BLaER1 (cell line): ENCODE results near the gene GUK1.
"Not testable (repeated sequence)": the region's sequence is repeated elsewhere in the genome, so short reads cannot be mapped to it uniquely, and the experiment has no call there.

Experiments
- H3K27ac ChIP-seq: shearing (Covaris generic); formaldehyde crosslinking; 2 replicates; pipeline ENCODE4 v1.8.1; 2022
- H3K27me3 ChIP-seq: shearing (Covaris generic); formaldehyde crosslinking; 2 replicates; pipeline ENCODE4 v1.8.1; 2022
- H3K36me3 ChIP-seq: shearing (Covaris generic); formaldehyde crosslinking; 2 replicates; pipeline ENCODE4 v1.8.1; 2022
- H3K4me1 ChIP-seq: shearing (Covaris generic); formaldehyde crosslinking; 2 replicates; pipeline ENCODE4 v1.8.1; 2022
- H3K4me2 ChIP-seq: shearing (Covaris generic); formaldehyde crosslinking; 2 replicates; pipeline ENCODE4 v1.8.1; 2022
- H3K4me3 ChIP-seq: shearing (Covaris generic); formaldehyde crosslinking; 2 replicates; pipeline ENCODE4 v1.8.1; 2022
- H3K9ac ChIP-seq: shearing (Covaris generic); formaldehyde crosslinking; 2 replicates; pipeline ENCODE4 v1.8.1; 2022
- H3K9me3 ChIP-seq: shearing (Covaris generic); formaldehyde crosslinking; 2 replicates; pipeline ENCODE4 v1.8.1; 2022
- H4K20me1 ChIP-seq: shearing (Covaris generic); formaldehyde crosslinking; 2 replicates; pipeline ENCODE4 v1.8.1; 2022
- Cebpa-rat ChIP-seq: shearing (Covaris generic); IDR thresholded peaks from 2 replicates; pipeline ENCODE4 v1.8.1; 2022

Gene GUK1

DNA sequence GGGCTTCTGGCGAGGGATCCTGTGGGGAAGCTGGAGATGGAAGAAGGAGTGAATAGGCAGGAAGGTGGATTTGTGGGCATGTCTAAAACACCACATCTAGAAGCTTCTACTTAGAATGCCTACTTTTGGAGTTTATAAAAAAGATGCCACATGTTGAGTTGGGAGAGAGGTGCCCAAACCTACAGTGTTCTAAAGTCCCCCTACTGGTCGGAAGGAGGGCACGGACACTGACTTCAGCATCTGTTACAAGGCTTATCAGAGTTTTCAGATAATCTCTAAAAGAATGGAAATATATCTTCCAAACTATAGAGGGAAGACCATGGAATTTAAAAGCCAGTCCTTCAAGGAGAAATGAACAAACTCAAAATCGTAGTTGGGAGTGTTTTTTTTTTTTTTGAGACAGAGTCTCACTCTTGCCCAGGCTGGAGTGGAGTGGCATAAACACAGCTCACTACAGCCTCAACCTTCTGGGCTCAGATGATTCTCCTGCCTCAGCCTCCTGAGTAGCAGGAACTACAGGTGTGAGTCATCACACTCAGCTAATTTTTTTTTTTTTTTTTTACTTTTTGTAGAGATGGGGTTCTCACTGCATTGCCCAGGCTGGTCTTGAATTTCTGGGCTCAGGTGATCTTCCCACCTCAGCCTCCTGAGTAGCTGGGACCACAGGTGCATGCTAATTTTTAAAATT lies 40.3 kb downstream of the GUK1 start:
- no peak for TF ChIP-seq Cebpa-rat
- Histone ChIP-seq H3K4me1 (peaks cover 41% of the 10 kb centered on the region), H3K4me2 (no peak overlapping the region), H4K20me1 (peaks cover 27% of the 10 kb centered on the region), H3K27me3 (no peaks in the 10 kb centered on the region), H3K27ac (no peak overlapping the region), H3K36me3 (0 out of 2 replicates have a peak, but pooled peaks cover under 1% of the 10 kb centered on the region), H3K4me3 (no peak overlapping the region), H3K9me3 (no peaks in the 10 kb centered on the region), H3K9ac (no peak overlapping the region)

DNA sequence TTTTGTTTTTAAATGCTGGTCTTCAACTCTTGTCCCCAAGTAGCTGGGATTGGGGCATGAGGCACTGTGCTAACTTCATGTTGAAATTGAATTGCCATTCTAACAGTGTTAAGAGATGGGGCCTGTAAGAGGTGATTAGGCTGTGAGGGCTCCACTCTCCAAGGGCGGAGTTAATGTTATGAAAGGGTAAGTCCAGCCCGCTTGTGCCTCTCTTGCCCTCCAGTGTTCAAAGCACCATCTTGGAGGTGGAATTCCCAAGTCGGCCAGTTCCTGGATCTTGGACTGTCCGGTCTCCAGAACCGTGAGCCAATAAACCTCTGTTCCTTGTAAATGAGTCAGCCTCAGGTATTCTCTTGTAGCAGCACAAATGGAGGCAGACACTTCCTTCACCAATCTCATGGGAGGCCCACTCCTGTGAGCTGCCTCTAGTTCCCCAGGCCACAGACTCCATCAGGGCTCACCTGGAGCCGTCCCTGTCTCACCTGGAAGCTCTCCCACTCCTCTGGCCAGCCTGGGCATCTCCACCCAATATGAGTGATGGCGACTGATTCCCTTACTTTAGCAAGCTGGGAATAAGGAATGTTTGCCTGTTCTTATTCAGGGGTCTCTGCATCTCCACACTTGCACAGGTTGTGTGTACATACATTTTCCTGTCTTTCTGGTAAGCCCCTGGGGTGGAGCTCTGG lies 41.0 kb downstream of the GUK1 start:
- H3K27me3 ChIP-seq, result no peaks in the 10 kb centered on the region

DNA sequence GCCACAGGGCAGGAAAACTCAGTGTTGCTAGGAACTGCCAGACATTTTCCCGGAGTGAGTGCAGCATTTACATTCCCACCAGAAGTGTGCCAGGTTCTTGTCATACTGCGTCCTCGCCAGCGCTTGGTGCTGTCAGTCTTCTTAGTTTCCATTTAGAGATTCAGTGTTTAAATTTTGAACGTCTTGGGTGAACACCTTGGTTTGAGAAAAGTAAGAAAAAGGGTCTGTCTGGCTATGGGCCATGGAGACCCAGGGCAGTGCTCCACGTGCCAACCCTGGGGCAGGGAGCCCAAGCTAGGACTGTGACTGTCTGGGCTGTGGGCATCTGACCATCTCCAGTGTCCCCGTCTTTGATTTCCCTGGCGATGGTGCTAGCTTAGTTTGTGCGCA lies 41.6 kb downstream of the GUK1 start:
- H3K9ac ChIP-seq, result no peak overlapping the region

More for the DNA sequence above, 41.0 kb downstream of the GUK1 start:
- TF ChIP-seq Cebpa-rat, result no peak
- Histone ChIP-seq H3K9ac (no peak overlapping the region), H3K36me3 (no peaks in the 10 kb centered on the region), H3K4me1 (peaks cover 35% of the 10 kb centered on the region), H3K4me3 (no peak overlapping the region), H4K20me1 (peaks cover 20% of the 10 kb centered on the region), H3K27ac (no peak overlapping the region), H3K4me2 (no peak overlapping the region), H3K9me3 (no peaks in the 10 kb centered on the region)

DNA sequence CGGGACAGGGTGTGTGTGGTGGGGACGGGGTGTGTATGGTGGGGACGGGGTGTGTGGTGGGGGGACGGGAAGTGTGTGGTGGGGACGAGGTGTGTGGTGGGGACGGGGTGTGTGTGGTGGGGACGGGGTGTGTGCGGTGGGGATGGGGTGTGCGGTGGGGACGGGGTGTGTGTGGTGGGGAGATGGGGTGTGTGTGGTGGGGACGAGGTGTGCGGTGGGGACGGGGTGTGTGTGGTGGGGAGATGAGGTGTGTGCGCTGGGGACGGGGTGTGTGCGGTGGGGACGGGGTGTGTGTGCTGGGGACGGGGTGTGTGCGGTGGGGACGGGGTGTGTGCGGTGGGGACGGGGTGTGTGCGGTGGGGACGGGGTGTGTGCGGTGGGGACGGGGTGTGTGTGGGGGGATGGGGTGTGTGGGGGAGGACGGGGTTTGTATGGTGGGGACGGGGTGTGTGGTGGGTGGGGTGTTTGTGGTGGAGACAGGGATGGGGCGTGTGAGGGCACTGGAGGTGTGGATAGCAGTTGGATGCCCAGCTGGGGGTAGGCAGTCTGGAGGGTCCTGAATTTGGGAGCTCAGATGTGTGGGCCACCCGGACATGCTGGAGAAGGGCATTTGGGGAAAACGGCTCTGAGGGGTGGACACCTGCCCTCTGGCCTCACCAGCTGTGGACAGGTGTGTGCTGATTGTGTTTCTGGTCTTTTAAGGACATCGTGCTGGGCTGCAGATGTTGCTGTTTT lies 42.4 kb downstream of the GUK1 start:
- H3K9me3 ChIP-seq, result no peaks in the 10 kb centered on the region
- H3K4me3 ChIP-seq, result no peak overlapping the region
- no peak overlapping the region for H3K9ac ChIP-seq
- H3K27me3 ChIP-seq, result no peaks in the 10 kb centered on the region
- no peak for TF ChIP-seq Cebpa-rat
- no peak overlapping the region for H3K4me2 ChIP-seq
- peaks cover 21% of the 10 kb centered on the region for H3K4me1 ChIP-seq
- no peaks in the 10 kb centered on the region for H3K36me3 ChIP-seq
- H3K27ac ChIP-seq, result no peak overlapping the region
- H4K20me1 ChIP-seq, result peaks cover 6% of the 10 kb centered on the region; the same call in 1 of the 2 replicates

More for the DNA sequence above, 41.6 kb downstream of the GUK1 start:
- Histone ChIP-seq H3K4me2 (no peak overlapping the region), H3K27me3 (no peaks in the 10 kb centered on the region), H4K20me1 (peaks cover 14% of the 10 kb centered on the region), H3K36me3 (no peaks in the 10 kb centered on the region), H3K4me3 (no peak overlapping the region), H3K9me3 (no peaks in the 10 kb centered on the region), H3K27ac (no peak overlapping the region), H3K4me1 (peaks cover 29% of the 10 kb centered on the region)
- no peak for TF ChIP-seq Cebpa-rat

DNA sequence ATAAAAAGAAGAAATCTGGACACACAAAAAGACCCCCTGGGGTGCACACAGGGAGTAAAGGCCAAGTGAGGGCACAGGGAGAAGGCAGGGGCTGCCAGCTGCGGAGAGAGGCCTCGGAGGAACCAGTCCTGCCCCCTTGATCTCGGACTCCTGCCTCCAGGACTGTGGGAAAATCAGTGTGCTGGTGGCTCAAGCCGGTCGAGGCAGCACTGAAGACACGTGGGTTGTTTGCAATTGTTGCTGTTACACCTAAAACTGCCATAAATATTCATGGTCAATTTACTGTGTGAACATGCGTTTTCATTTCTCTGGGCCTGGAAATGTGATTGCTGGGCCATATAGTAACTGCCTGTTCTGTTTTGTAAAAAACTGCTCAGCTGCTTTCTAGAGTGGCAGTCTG lies 44.1 kb downstream of the GUK1 start:
- no peak for TF ChIP-seq Cebpa-rat

DNA sequence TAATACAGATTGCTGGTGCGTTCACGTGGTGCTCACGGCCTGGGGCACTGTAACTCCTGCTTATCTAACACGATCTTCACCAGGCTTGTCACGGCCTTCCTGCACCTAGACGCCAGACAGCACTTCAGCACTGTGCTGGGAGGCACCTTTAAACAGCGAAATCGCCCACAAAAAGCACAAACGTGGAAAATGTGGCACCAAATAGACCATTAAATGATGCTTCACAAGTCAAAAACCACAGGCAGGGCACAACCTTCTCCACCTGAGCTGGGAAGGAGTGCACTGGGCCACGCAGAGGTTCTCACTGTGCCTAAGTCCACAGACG lies 45.5 kb downstream of the GUK1 start:
- H3K4me3 ChIP-seq, result no peak overlapping the region
- no peaks in the 10 kb centered on the region for H3K9me3 ChIP-seq
- H3K27me3 ChIP-seq, result no peaks in the 10 kb centered on the region
- TF ChIP-seq Cebpa-rat, result no peak
- no peak overlapping the region for H3K27ac ChIP-seq
- H4K20me1 ChIP-seq, result no peaks in the 10 kb centered on the region
- H3K4me1 ChIP-seq, result no peaks in the 10 kb centered on the region
- H3K4me2 ChIP-seq, result no peak overlapping the region
- no peak overlapping the region for H3K9ac ChIP-seq
- H3K36me3 ChIP-seq, result no peaks in the 10 kb centered on the region

More for the DNA sequence above, 44.1 kb downstream of the GUK1 start:
- Histone ChIP-seq H3K9ac (no peak overlapping the region), H3K27ac (no peak overlapping the region), H3K27me3 (no peaks in the 10 kb centered on the region), H3K4me3 (no peak overlapping the region), H3K9me3 (no peaks in the 10 kb centered on the region), H3K4me1 (peaks cover 4% of the 10 kb centered on the region; the same call in 1 of the 2 replicates), H3K4me2 (no peak overlapping the region), H3K36me3 (no peaks in the 10 kb centered on the region), H4K20me1 (no peaks in the 10 kb centered on the region)

DNA sequence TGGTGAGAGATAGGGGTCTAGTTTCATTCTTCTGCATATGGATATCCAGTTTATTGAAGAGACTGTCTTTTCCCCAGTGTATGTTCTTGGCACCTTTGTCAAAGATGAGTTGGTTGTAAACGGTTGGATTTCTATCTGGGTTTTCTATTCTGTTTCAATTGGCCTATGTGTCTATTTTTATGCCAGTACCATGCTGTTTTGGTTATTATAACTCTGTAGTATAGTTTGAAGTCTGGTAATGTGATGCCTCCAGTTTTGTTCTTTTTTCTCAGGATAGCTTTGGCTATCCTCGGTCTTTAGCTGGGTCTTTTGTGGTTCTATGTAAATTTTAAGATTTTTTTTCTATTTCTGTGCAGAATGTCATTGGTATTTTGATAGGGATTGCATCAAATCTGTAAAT lies 48.2 kb downstream of the GUK1 start:
- not testable (repeated sequence) for H3K9me3 ChIP-seq, H3K4me2 ChIP-seq, H3K9ac ChIP-seq, H3K4me3 ChIP-seq, H4K20me1 ChIP-seq, H3K36me3 ChIP-seq, H3K27me3 ChIP-seq, H3K27ac ChIP-seq, H3K4me1 ChIP-seq

DNA sequence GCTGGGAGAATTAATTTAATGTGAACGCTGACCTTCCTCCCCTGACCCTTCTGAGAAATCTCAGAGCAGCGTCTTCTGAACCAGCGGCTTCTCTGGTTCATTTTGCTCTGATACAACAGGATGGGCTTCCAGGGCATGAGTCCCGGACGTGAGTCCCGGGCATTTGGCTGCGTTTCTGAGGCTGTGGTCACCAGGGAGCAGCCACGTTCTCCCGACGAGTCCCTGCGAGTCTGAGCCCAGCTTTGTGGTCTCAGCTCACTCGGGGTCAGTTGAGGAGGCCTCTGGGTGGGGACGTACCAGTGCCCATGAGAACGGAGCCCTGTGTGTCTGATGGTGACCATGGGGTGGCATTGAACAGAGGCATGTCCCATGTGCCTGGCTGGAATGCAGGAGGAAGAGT lies 50.1 kb downstream of the GUK1 start:
- no peak for TF ChIP-seq Cebpa-rat
- H3K4me2 ChIP-seq, result no peak overlapping the region
- no peak overlapping the region for H3K4me3 ChIP-seq
- no peaks in the 10 kb centered on the region for H4K20me1 ChIP-seq
- H3K9me3 ChIP-seq, result no peaks in the 10 kb centered on the region
- H3K27me3 ChIP-seq, result no peaks in the 10 kb centered on the region
- no peaks in the 10 kb centered on the region for H3K36me3 ChIP-seq
- no peaks in the 10 kb centered on the region for H3K4me1 ChIP-seq
- H3K9ac ChIP-seq, result no peak overlapping the region
- no peak overlapping the region for H3K27ac ChIP-seq

DNA sequence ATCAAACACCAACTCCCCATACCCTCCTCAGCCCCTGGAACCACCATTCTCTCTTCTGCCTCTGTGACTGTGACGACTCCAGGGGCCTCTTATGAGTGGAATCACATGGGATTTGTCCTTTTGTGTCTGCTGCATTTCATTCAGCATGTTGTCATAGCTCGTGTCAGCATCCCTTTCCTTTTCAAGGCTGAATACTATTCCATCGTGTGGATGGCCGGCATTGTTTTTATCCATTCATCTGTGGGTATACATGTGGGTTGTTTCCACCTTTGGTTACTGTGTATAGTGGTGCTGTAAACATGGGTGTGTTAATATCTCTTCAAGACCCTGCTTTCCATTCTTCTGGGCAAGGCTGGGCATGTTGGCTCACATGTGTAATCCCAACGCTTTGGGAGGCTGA lies 50.7 kb downstream of the GUK1 start:
- Histone ChIP-seq H3K9ac (no peak overlapping the region), H3K4me3 (no peak overlapping the region), H3K4me2 (no peak overlapping the region), H3K36me3 (no peaks in the 10 kb centered on the region), H3K27ac (no peak overlapping the region), H3K9me3 (no peaks in the 10 kb centered on the region), H3K27me3 (no peaks in the 10 kb centered on the region), H3K4me1 (no peaks in the 10 kb centered on the region), H4K20me1 (no peaks in the 10 kb centered on the region)
- TF ChIP-seq Cebpa-rat, result no peak

DNA sequence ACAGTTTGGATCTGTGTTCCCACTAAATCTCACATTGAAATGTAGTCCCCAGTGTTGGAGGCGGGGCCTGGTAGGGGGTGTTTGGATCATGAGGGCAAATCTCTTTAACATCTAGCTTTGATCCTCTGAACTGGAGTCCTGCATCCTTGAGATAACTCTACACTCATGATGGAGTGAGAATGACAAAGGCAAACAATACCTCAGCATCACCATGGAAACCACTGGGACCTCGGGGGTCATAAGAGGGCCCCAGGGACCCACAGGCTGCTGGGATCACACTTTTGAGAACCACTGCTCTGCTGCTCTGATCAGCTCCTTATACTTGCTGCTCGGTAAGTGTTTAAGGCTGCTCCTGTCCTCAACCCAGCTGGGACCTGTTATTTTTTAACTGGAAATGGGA lies 54.4 kb downstream of the GUK1 start:
- peaks cover 13% of the 10 kb centered on the region for H3K9me3 ChIP-seq
- H3K4me2 ChIP-seq, result no peak overlapping the region
- H3K27me3 ChIP-seq, result no peaks in the 10 kb centered on the region
- no peaks in the 10 kb centered on the region for H3K4me1 ChIP-seq
- no peak overlapping the region for H3K9ac ChIP-seq
- TF ChIP-seq Cebpa-rat, result no peak
- H3K36me3 ChIP-seq, result no peaks in the 10 kb centered on the region
- no peaks in the 10 kb centered on the region for H4K20me1 ChIP-seq
- H3K4me3 ChIP-seq, result no peak overlapping the region
- H3K27ac ChIP-seq, result no peak overlapping the region
